Astrocyte (in vitro differentiated cells and primary cell): ENCODE data around the gene LMO1. TPM values are rescaled to one million over a fixed set of nuclear protein-coding genes. Genes with fewer than 3 reads are reported as not detected.

ENCODE experiments used
- DNase-seq: peaks from one replicate; pipeline ENCODE4 v3.0.0-alpha.2; 2010; ENCODE audit warnings: low read depth
- FAIRE-seq: peaks from 2 replicates; lab custom pipeline; 2011; peaks lifted over from hg19 to GRCh38; lab: Jason Lieb, UNC
- H2AFZ ChIP-seq: 2 replicates; pipeline ENCODE4 v1.6.0; 2012; ENCODE audit warnings: low read depth, low read length, inconsistent platforms
- H3K27ac ChIP-seq: 2 replicates; pipeline ENCODE4 v1.5.1; 2011; ENCODE audit warnings: low read depth, low read length, inconsistent platforms
- H3K27me3 ChIP-seq: 2 replicates; pipeline ENCODE4 v1.6.0; 2011; ENCODE audit warnings: low read length, inconsistent platforms; ENCODE audit not compliant: insufficient read depth
- H3K36me3 ChIP-seq: 2 replicates; pipeline ENCODE4 v1.5.1; 2011; ENCODE audit warnings: low read length, inconsistent platforms; ENCODE audit not compliant: insufficient read depth
- H3K4me1 ChIP-seq: 2 replicates; pipeline ENCODE4 v1.5.1; 2011; ENCODE audit warnings: low read length, inconsistent platforms; ENCODE audit not compliant: insufficient read depth
- H3K4me2 ChIP-seq: 2 replicates; pipeline ENCODE4 v1.6.0; 2012; ENCODE audit warnings: low read length, inconsistent platforms
- H3K4me3 ChIP-seq: 2 replicates; pipeline ENCODE4 v1.5.1; 2011; ENCODE audit warnings: low read depth, mild to moderate bottlenecking, low read length, inconsistent platforms; ENCODE audit not compliant: insufficient read depth
- H3K79me2 ChIP-seq: 2 replicates; pipeline ENCODE4 v1.6.0; 2012; ENCODE audit warnings: mild to moderate bottlenecking, low read length, inconsistent platforms; ENCODE audit not compliant: insufficient read depth
- H3K9ac ChIP-seq: 2 replicates; pipeline ENCODE4 v1.6.0; 2012; ENCODE audit warnings: mild to moderate bottlenecking, low read length, inconsistent platforms
- H3K9me3 ChIP-seq: 2 replicates; pipeline ENCODE4 v1.5.1; 2012; ENCODE audit warnings: low read depth, mild to moderate bottlenecking, low read length, inconsistent platforms; ENCODE audit not compliant: insufficient read depth
- H4K20me1 ChIP-seq: 2 replicates; pipeline ENCODE4 v1.6.0; 2012; ENCODE audit warnings: low read length, inconsistent platforms; ENCODE audit not compliant: insufficient read depth
- H3K27ac Mint-ChIP-seq: one replicate; pipeline ENCODE4 v1.8.0; 2021; ENCODE audit warnings: mild to moderate bottlenecking, mixed read lengths; ENCODE audit not compliant: unreplicated experiment
- H3K27me3 Mint-ChIP-seq: one replicate; pipeline ENCODE4 v1.8.0; 2021; ENCODE audit warnings: low read depth, mixed read lengths; ENCODE audit not compliant: unreplicated experiment
- H3K36me3 Mint-ChIP-seq: one replicate; pipeline ENCODE4 v1.8.0; 2021; ENCODE audit warnings: low read depth, mixed read lengths; ENCODE audit not compliant: unreplicated experiment
- H3K4me1 Mint-ChIP-seq: one replicate; pipeline ENCODE4 v1.8.0; 2021; ENCODE audit warnings: low read depth, mixed read lengths; ENCODE audit not compliant: unreplicated experiment
- H3K4me3 Mint-ChIP-seq: one replicate; pipeline ENCODE4 v1.8.0; 2021; ENCODE audit warnings: mild to moderate bottlenecking, moderate library complexity, mixed read lengths; ENCODE audit not compliant: unreplicated experiment
- H3K9me3 Mint-ChIP-seq: one replicate; pipeline ENCODE4 v1.8.0; 2021; ENCODE audit warnings: mild to moderate bottlenecking, mixed read lengths; ENCODE audit not compliant: unreplicated experiment
- EZH2 ChIP-seq: IDR thresholded peaks from 2 replicates; pipeline ENCODE4 v1.6.1; 2012; ENCODE audit warnings: mild to moderate bottlenecking, low read length, inconsistent platforms; ENCODE audit not compliant: insufficient read depth
- total RNA-seq: library from RNA; stranded (reverse); gene quantifications from 2 replicates; pipeline ENCODE4 v1.2.1, GENCODE V29; 2021
- TF ChIP-seq, protein P1 (sequence below): IDR thresholded peaks from 2 replicates; pipeline ENCODE4 v1.5.1; 2011; ENCODE audit warnings: low read depth, mild to moderate bottlenecking, inconsistent platforms, low read length, moderate library complexity; ENCODE audit not compliant: insufficient read depth

The LMO1 gene
- total RNA-seq, 1 donor from 2014 or later, result 1.5 TPM

DNA sequence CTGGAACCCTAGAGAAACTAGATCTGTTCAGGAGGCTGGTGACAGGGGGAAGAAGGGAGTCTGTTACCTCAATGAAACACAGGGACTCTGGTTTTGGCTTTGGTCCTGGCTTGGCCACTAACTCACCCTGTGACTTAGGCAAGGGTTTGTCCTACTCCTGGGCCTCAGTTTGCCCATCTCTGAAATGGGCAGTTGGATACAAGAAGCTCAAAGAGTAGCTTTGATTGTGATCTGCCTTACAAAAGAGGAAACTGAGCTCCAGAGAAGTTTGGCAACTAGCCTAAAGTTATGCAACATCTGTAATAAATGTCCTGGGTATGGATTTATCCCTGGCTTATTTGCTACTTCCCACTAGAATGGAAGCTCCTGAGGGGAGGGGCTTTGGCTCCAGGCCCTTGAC lies 24.0 kb upstream of the LMO1 start:
- Histone ChIP-seq H4K20me1 (no peaks in the 10 kb centered on the region), H3K4me2 (no peak overlapping the region), H3K27ac (no peak overlapping the region), H3K4me3 (no peak overlapping the region), H3K4me1 (no peaks in the 10 kb centered on the region), H3K36me3 (no peaks in the 10 kb centered on the region), H3K9me3 (no peaks in the 10 kb centered on the region), H3K9ac (no peak overlapping the region), H3K79me2 (no peaks in the 10 kb centered on the region), H3K27me3 (peaks cover 5% of the 10 kb centered on the region), H2AFZ (no peak overlapping the region)
- Mint-ChIP-seq H3K4me1 (no peaks in the 10 kb centered on the region), H3K27me3 (peaks cover 36% of the 10 kb centered on the region), H3K9me3 (peaks cover 3% of the 10 kb centered on the region), H3K27ac (no peak overlapping the region), H3K36me3 (no peaks in the 10 kb centered on the region), H3K4me3 (no peak overlapping the region)
- DNase-seq, result no peak
- no peak for TF ChIP-seq EZH2
- TF ChIP-seq, protein P1, sequence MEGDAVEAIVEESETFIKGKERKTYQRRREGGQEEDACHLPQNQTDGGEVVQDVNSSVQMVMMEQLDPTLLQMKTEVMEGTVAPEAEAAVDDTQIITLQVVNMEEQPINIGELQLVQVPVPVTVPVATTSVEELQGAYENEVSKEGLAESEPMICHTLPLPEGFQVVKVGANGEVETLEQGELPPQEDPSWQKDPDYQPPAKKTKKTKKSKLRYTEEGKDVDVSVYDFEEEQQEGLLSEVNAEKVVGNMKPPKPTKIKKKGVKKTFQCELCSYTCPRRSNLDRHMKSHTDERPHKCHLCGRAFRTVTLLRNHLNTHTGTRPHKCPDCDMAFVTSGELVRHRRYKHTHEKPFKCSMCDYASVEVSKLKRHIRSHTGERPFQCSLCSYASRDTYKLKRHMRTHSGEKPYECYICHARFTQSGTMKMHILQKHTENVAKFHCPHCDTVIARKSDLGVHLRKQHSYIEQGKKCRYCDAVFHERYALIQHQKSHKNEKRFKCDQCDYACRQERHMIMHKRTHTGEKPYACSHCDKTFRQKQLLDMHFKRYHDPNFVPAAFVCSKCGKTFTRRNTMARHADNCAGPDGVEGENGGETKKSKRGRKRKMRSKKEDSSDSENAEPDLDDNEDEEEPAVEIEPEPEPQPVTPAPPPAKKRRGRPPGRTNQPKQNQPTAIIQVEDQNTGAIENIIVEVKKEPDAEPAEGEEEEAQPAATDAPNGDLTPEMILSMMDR, result no peak
- no peak for FAIRE-seq

DNA sequence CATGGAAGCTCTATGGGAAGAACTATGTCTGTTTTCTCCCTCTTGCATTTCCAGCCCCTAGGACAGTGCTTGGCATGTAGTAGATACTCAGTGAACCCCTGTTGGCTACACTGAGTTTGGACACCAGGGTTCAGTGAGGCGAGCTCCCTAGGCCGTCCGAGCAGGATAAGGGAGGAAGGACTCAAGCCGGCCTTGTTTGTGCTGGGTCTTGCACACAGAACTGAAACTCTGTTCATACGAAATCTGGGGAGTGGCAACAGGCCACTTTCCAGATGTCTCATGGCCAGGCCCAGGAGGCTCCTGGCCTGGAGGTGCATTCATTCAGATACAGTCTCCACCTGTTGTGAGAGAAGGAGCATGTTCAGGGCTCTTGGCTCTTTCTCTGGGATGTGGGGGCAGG lies 23.6 kb upstream of the LMO1 start:
- Mint-ChIP-seq H3K27me3 (peaks cover 36% of the 10 kb centered on the region), H3K27ac (no peak overlapping the region)

DNA sequence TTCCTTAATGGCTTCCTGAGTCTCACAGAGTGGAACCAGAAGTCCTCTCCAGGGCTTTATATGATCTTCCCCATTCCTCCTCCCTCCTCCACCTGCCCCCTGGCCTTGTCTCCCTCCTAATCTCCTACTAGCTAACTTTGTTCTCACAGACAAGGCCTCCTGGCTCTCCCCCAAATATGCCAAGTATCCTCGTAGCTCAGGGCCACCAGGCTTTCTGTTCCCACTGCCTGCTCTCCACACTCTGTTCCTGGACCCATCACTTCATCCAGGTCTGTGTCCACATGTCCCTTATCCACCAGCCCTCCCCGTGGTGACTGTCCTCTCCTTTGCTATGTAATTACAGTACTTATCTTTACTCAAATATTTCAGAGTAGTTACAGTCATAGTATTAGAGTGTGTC lies 23.2 kb upstream of the LMO1 start:
- H3K27me3 Mint-ChIP-seq, result peaks cover 36% of the 10 kb centered on the region
- Histone ChIP-seq H3K27ac (no peak overlapping the region), H3K79me2 (no peaks in the 10 kb centered on the region), H4K20me1 (no peaks in the 10 kb centered on the region), H3K36me3 (no peaks in the 10 kb centered on the region), H3K4me2 (no peak overlapping the region), H2AFZ (no peak overlapping the region), H3K9ac (no peak overlapping the region), H3K4me1 (no peaks in the 10 kb centered on the region), H3K4me3 (no peak overlapping the region), H3K27me3 (peaks cover 9% of the 10 kb centered on the region), H3K9me3 (no peaks in the 10 kb centered on the region)
- H3K27ac Mint-ChIP-seq, result no peak overlapping the region
- DNase-seq, result no peak
- H3K4me3 Mint-ChIP-seq, result no peak overlapping the region
- no peaks in the 10 kb centered on the region for H3K4me1 Mint-ChIP-seq
- TF ChIP-seq EZH2, result no peak
- TF ChIP-seq, protein P1, result no peak
- no peak for FAIRE-seq
- H3K9me3 Mint-ChIP-seq, result peaks cover 3% of the 10 kb centered on the region
- no peaks in the 10 kb centered on the region for H3K36me3 Mint-ChIP-seq

More for the DNA sequence above, 23.6 kb upstream of the LMO1 start:
- no peak overlapping the region for H3K9ac ChIP-seq
- H3K4me3 ChIP-seq, result no peak overlapping the region
- H3K27ac ChIP-seq, result no peak overlapping the region
- H4K20me1 ChIP-seq, result no peaks in the 10 kb centered on the region
- H3K4me1 ChIP-seq, result no peaks in the 10 kb centered on the region
- no peak for FAIRE-seq
- no peaks in the 10 kb centered on the region for H3K36me3 Mint-ChIP-seq
- no peak for DNase-seq
- H3K9me3 Mint-ChIP-seq, result peaks cover 3% of the 10 kb centered on the region
- H3K4me1 Mint-ChIP-seq, result no peaks in the 10 kb centered on the region
- H3K27me3 ChIP-seq, result peaks cover 9% of the 10 kb centered on the region
- no peaks in the 10 kb centered on the region for H3K79me2 ChIP-seq
- H3K9me3 ChIP-seq, result no peaks in the 10 kb centered on the region
- no peak overlapping the region for H3K4me2 ChIP-seq
- H3K36me3 ChIP-seq, result no peaks in the 10 kb centered on the region
- TF ChIP-seq EZH2, result no peak
- TF ChIP-seq, protein P1, result no peak
- H2AFZ ChIP-seq, result no peak overlapping the region
- no peak overlapping the region for H3K4me3 Mint-ChIP-seq
